ENCODE results near the gene DPF3. TPM values are rescaled to one million over a fixed set of nuclear protein-coding genes. Genes with fewer than 3 reads are reported as not detected.

Gene DPF3
- total and polyA plus RNA-seq, 2 donors (not counting 1 experiment from before 2014, with no cell fraction given), result 3.4 to 10.2 TPM

GRCh38 chr14:72700338-72701236 is 193.3 kb downstream of the DPF3 start:
- DNase-seq (no peak), ATAC-seq (ENCODE audit: low read depth) (no peak)
- TF ChIP-seq, protein P1, sequence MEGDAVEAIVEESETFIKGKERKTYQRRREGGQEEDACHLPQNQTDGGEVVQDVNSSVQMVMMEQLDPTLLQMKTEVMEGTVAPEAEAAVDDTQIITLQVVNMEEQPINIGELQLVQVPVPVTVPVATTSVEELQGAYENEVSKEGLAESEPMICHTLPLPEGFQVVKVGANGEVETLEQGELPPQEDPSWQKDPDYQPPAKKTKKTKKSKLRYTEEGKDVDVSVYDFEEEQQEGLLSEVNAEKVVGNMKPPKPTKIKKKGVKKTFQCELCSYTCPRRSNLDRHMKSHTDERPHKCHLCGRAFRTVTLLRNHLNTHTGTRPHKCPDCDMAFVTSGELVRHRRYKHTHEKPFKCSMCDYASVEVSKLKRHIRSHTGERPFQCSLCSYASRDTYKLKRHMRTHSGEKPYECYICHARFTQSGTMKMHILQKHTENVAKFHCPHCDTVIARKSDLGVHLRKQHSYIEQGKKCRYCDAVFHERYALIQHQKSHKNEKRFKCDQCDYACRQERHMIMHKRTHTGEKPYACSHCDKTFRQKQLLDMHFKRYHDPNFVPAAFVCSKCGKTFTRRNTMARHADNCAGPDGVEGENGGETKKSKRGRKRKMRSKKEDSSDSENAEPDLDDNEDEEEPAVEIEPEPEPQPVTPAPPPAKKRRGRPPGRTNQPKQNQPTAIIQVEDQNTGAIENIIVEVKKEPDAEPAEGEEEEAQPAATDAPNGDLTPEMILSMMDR (IDR thresholded peaks at IDR 0.05), result no peak
- TF ChIP-seq EZH2 (IDR thresholded peaks at IDR 0.05; ENCODE audit: borderline replicate concordance, insufficient read depth, low read depth, low read length, poor library complexity, severe bottlenecking), result no peak
- no peaks in the 10 kb centered on the region for H3K9me3 Mint-ChIP-seq (ENCODE audit: insufficient read depth)
- H4K20me1 ChIP-seq (ENCODE audit: control insufficient read depth, insufficient read depth, low read length, poor library complexity, severe bottlenecking), result no peaks in the 10 kb centered on the region
- H3K4me2 ChIP-seq (replicated peaks; ENCODE audit: low read depth, low read length, poor library complexity, severe bottlenecking), result no peak overlapping the region
- WGBS (ENCODE audit: insufficient coverage), result 96% methylated on average over 7 of the region's 12 CpGs
- H3K27ac ChIP-seq (ENCODE audit: low read length in 2 of 2), result no peak overlapping the region
- no peak overlapping the region for H3K9ac ChIP-seq (ENCODE audit: low read length)
- H3K4me1 ChIP-seq (ENCODE audit: control insufficient read depth in 2 of 2, insufficient read depth in 2 of 2, low read length in 2 of 2), result peaks cover 4 to 13% of the 10 kb centered on the region in 2 donors
- no peaks in the 10 kb centered on the region for H3K27me3 Mint-ChIP-seq
- H3K27ac Mint-ChIP-seq, result no peak overlapping the region
- ChIA-PET POLR2A (no interaction called here), CTCF (no interaction called here)
- H3K9me3 ChIP-seq (ENCODE audit: control extremely low read depth in 1 of 3, control insufficient read depth in 2 of 3, insufficient read depth in 1 of 3, low read length in 2 of 3), result no peaks in the 10 kb centered on the region
- H3K79me2 ChIP-seq (ENCODE audit: control insufficient read depth, insufficient read depth, low read length), result no peaks in the 10 kb centered on the region
- peaks cover 19% of the 10 kb centered on the region for H3K4me1 Mint-ChIP-seq
- peaks cover 0 to 3% of the 10 kb centered on the region in 2 experiments for H3K36me3 ChIP-seq (replicated peaks in 1 of 2; ENCODE audit: control extremely low read depth in 1 of 2, control insufficient read depth in 1 of 2, extremely low read depth in 1 of 2, insufficient read depth in 2 of 2, low read length in 1 of 2)
- no peaks in the 10 kb centered on the region for H3K27me3 ChIP-seq (replicated peaks in 1 of 4; ENCODE audit: control extremely low read depth in 1 of 4, control insufficient read depth in 3 of 4, insufficient read depth in 4 of 4, low read length in 3 of 4)
- H2AFZ ChIP-seq (ENCODE audit: insufficient read depth, low read depth, low read length, poor library complexity, severe bottlenecking), result no peak overlapping the region
- H3K4me3 Mint-ChIP-seq, result no peak overlapping the region
- intact Hi-C loops (cut with micrococcal nuclease), result no loop called here
- no peak overlapping the region for H3K4me3 ChIP-seq (ENCODE audit: control extremely low read depth in 1 of 5, extremely low read depth in 1 of 5, insufficient read depth in 1 of 5, low read depth in 2 of 5, low read length in 4 of 5)

GRCh38 chr14:72699852-72700257 is 194.0 kb downstream of the DPF3 start:
- DNase-seq (peak; percentile 22), ATAC-seq (ENCODE audit: low read depth) (no peak)
- Mint-ChIP-seq H3K9me3 (ENCODE audit: insufficient read depth) (no peaks in the 10 kb centered on the region), H3K4me1 (peaks cover 19% of the 10 kb centered on the region), H3K27me3 (no peaks in the 10 kb centered on the region), H3K4me3 (no peak overlapping the region), H3K27ac (no peak overlapping the region)
- Histone ChIP-seq H4K20me1 (ENCODE audit: control insufficient read depth, insufficient read depth, low read length, poor library complexity, severe bottlenecking) (no peaks in the 10 kb centered on the region), H3K9ac (ENCODE audit: low read length) (no peak overlapping the region), H3K4me2 (replicated peaks; ENCODE audit: low read depth, low read length, poor library complexity, severe bottlenecking) (no peak overlapping the region), H3K9me3 (ENCODE audit: control extremely low read depth in 1 of 3, control insufficient read depth in 2 of 3, insufficient read depth in 1 of 3, low read length in 2 of 3) (no peaks in the 10 kb centered on the region), H3K4me3 (ENCODE audit: control extremely low read depth in 1 of 5, extremely low read depth in 1 of 5, insufficient read depth in 1 of 5, low read depth in 2 of 5, low read length in 4 of 5) (no peak overlapping the region), H3K27ac (ENCODE audit: low read length in 2 of 2) (no peak overlapping the region), H3K4me1 (ENCODE audit: control insufficient read depth in 2 of 2, insufficient read depth in 2 of 2, low read length in 2 of 2) (peaks cover 4 to 13% of the 10 kb centered on the region in 2 donors), H3K36me3 (replicated peaks in 1 of 2; ENCODE audit: control extremely low read depth in 1 of 2, control insufficient read depth in 1 of 2, extremely low read depth in 1 of 2, insufficient read depth in 2 of 2, low read length in 1 of 2) (peaks cover 0 to 3% of the 10 kb centered on the region in 2 experiments), H3K27me3 (replicated peaks in 1 of 4; ENCODE audit: control extremely low read depth in 1 of 4, control insufficient read depth in 3 of 4, insufficient read depth in 4 of 4, low read length in 3 of 4) (no peaks in the 10 kb centered on the region), H2AFZ (ENCODE audit: insufficient read depth, low read depth, low read length, poor library complexity, severe bottlenecking) (no peak overlapping the region), H3K79me2 (ENCODE audit: control insufficient read depth, insufficient read depth, low read length) (no peaks in the 10 kb centered on the region)
- POLR2A ChIA-PET, result no interaction called here
- TF ChIP-seq, protein P1 (IDR thresholded peaks at IDR 0.05), result no peak
- no peak for TF ChIP-seq EZH2 (IDR thresholded peaks at IDR 0.05; ENCODE audit: borderline replicate concordance, insufficient read depth, low read depth, low read length, poor library complexity, severe bottlenecking)
- WGBS (ENCODE audit: insufficient coverage), result 13% methylated on average over 3 of the region's 3 CpGs
- intact Hi-C loops (cut with micrococcal nuclease), result no loop called here
- CTCF ChIA-PET, result no interaction called here

Measured in B cell (primary cell).